GM18520 (cell line): ENCODE data around the gene CUL4A.

Source experiments
- ATAC-seq: cut with Tn5 transposase; IDR thresholded peaks from one replicate; pipeline ENCODE4 v1.9.1; 2021; ENCODE audit not compliant: unreplicated experiment

The CUL4A gene

GRCh38 chr13:113179374-113180230 is 29.8 kb upstream of the CUL4A start:
- ATAC-seq, result no peak

GRCh38 chr13:113182046-113182445 is 27.4 kb upstream of the CUL4A start:
- ATAC-seq, result no peak

GRCh38 chr13:113183450-113184129 is 25.8 kb upstream of the CUL4A start:
- ATAC-seq, result no peak

- no peak for ATAC-seq
Measured at GRCh38 chr13:113184568-113185440, 24.6 kb upstream of the CUL4A start.

- ATAC-seq, result peak; percentile 89
Measured at GRCh38 chr13:113186061-113186900, 23.1 kb upstream of the CUL4A start.

- no peak for ATAC-seq
Measured at GRCh38 chr13:113187263-113187669, 22.1 kb upstream of the CUL4A start.

GRCh38 chr13:113187883-113188665 is 21.3 kb upstream of the CUL4A start:
- ATAC-seq, result no peak

GRCh38 chr13:113190181-113190580 is 19.2 kb upstream of the CUL4A start:
- no peak for ATAC-seq

- ATAC-seq, result no peak
Measured at GRCh38 chr13:113192279-113192678, 17.1 kb upstream of the CUL4A start.

GRCh38 chr13:113192902-113193301 is 16.5 kb upstream of the CUL4A start:
- no peak for ATAC-seq

GRCh38 chr13:113195360-113195759 is 14.1 kb upstream of the CUL4A start:
- ATAC-seq, result no peak

GRCh38 chr13:113196970-113197737 is 12.3 kb upstream of the CUL4A start:
- ATAC-seq, result no peak

- ATAC-seq, result no peak
Measured at GRCh38 chr13:113201815-113202214, 7.6 kb upstream of the CUL4A start.

- no peak for ATAC-seq
Measured at GRCh38 chr13:113202912-113203311, 6.5 kb upstream of the CUL4A start.

GRCh38 chr13:113203507-113204377 is 5.7 kb upstream of the CUL4A start:
- ATAC-seq, result no peak

GRCh38 chr13:113204378-113204734 is 5.1 kb upstream of the CUL4A start:
- no peak for ATAC-seq

GRCh38 chr13:113205428-113205931 is 3.9 kb upstream of the CUL4A start:
- ATAC-seq, result no peak

GRCh38 chr13:113207460-113207859 is 2.0 kb upstream of the CUL4A start:
- no peak for ATAC-seq
